RWPE2 (cell line): ENCODE measurements around the gene TLE2.

Experiments used
- ATAC-seq: fragments of 200-7000 bp; cut with Tn5 transposase; 3 replicates; pipeline ENCODE4 v1.9.1; 2021; ENCODE audit warnings: low read depth
- DNase-seq: peaks from one replicate; pipeline ENCODE4 v3.0.0-alpha.2; 2020; ENCODE audit warnings: low spot score
- H3K27ac ChIP-seq: fragments of 450-650 bp; 2 replicates; pipeline ENCODE4 v1.5.1; 2017; ENCODE audit warnings: mild to moderate bottlenecking; ENCODE audit not compliant: poor library complexity, severe bottlenecking
- H3K27me3 ChIP-seq: fragments of 250-450 bp; sonication (Bioruptor Pico); 2 replicates; pipeline ENCODE4 v1.5.1; 2021; ENCODE audit warnings: mild to moderate bottlenecking, moderate library complexity; ENCODE audit not compliant: insufficient read depth, poor library complexity, severe bottlenecking
- H3K36me3 ChIP-seq: fragments of 250-450 bp; sonication (Bioruptor Pico); 2 replicates; pipeline ENCODE4 v1.5.1; 2020; ENCODE audit warnings: low read depth, mild to moderate bottlenecking, moderate library complexity
- H3K4me1 ChIP-seq: fragments of 250-450 bp; sonication (Bioruptor Pico); 2 replicates; pipeline ENCODE4 v1.5.1; 2021; ENCODE audit warnings: mild to moderate bottlenecking, moderate library complexity; ENCODE audit not compliant: insufficient read depth, poor library complexity, severe bottlenecking
- H3K4me3 ChIP-seq: fragments of 250-450 bp; sonication (Bioruptor Pico); 2 replicates; pipeline ENCODE4 v1.5.1; 2021; ENCODE audit warnings: mild to moderate bottlenecking, moderate library complexity; ENCODE audit not compliant: severe bottlenecking
- H3K9me3 ChIP-seq: fragments of 250-450 bp; sonication (Bioruptor Pico); 2 replicates; pipeline ENCODE4 v1.5.1; 2021; ENCODE audit warnings: mild to moderate bottlenecking, moderate library complexity; ENCODE audit not compliant: severe bottlenecking
- TF ChIP-seq, protein P1 (sequence below): fragments of 450-650 bp; IDR thresholded peaks from one replicate; pipeline ENCODE4 v1.5.1; 2017; ENCODE audit warnings: mild to moderate bottlenecking, moderate library complexity; ENCODE audit not compliant: poor library complexity, severe bottlenecking

The TLE2 gene

DNA sequence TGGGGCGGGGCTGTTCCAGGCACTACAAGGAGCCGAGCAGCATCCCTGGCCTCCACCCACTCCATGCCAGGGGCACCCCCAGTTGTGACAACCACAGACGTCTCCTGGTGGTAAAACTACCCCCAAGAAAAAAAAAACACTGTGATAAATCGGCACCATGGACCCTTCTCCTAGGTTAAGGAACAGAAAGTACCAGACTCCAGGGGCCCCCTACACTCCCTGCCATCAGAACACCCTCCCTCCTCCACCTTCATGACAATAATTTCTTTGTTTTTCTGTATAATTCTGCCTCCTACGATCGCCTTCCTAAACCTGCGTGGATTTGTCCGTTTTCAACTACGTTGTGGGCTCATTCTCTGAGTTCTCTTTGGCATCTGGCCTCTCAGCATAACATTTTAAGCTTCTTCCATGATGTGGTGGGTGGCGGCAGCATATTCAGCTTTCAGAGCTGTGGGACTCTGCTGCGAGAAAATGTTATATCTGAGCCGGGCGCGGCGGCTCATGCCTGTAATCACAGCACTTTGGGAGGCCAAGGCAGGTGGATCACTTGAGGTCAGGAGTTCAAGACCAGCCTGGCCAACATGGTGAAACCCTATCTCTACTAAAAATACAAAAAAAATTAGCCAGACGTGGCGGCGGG lies 8.6 kb downstream of the TLE2 start:
- H3K27ac ChIP-seq, result no peak overlapping the region
- TF ChIP-seq, protein P1, sequence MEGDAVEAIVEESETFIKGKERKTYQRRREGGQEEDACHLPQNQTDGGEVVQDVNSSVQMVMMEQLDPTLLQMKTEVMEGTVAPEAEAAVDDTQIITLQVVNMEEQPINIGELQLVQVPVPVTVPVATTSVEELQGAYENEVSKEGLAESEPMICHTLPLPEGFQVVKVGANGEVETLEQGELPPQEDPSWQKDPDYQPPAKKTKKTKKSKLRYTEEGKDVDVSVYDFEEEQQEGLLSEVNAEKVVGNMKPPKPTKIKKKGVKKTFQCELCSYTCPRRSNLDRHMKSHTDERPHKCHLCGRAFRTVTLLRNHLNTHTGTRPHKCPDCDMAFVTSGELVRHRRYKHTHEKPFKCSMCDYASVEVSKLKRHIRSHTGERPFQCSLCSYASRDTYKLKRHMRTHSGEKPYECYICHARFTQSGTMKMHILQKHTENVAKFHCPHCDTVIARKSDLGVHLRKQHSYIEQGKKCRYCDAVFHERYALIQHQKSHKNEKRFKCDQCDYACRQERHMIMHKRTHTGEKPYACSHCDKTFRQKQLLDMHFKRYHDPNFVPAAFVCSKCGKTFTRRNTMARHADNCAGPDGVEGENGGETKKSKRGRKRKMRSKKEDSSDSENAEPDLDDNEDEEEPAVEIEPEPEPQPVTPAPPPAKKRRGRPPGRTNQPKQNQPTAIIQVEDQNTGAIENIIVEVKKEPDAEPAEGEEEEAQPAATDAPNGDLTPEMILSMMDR, result no peak
- H3K9me3 ChIP-seq, result no peaks in the 10 kb centered on the region
- H3K4me1 ChIP-seq, result no peaks in the 10 kb centered on the region
- no peaks in the 10 kb centered on the region for H3K27me3 ChIP-seq
- no peak for ATAC-seq
- H3K36me3 ChIP-seq, result no peaks in the 10 kb centered on the region
- no peak overlapping the region for H3K4me3 ChIP-seq
- no peak for DNase-seq

DNA sequence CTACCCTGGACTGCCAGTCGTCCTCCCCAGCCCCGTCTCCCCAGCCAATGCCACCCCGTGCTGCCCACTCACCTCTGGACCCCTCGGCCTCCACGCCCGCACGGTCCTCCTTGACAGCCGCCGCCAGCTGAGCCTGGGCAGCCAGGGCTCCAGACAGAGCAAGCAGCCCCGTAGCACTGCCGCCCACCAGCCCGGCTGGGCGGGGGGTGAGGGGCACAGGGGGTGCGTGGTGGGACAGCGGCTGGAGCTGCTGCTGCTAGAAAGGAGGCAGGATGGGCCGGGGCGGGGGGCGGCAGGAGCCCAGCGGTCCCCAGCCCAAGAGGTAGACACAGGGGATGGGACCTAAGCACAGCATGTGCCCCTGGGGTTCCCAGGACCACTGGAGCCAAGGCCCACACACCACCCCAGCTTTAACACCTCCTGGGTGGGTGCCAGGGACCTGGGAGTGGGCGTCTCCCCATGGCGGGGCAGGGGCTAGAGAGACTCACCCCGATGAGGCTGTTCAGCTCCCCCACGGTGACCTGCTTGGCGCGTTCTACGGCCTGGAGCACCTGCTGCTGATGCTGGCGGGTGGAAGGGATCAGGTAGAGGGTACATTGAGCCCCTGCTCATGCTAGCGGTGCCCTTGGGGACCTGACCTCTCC lies 9.7 kb downstream of the TLE2 start:
- Histone ChIP-seq H3K27ac (no peak overlapping the region), H3K27me3 (no peaks in the 10 kb centered on the region), H3K4me3 (no peak overlapping the region), H3K36me3 (no peaks in the 10 kb centered on the region), H3K4me1 (no peaks in the 10 kb centered on the region), H3K9me3 (no peaks in the 10 kb centered on the region)
- DNase-seq (no peak), ATAC-seq (no peak)
- TF ChIP-seq, protein P1, result no peak

DNA sequence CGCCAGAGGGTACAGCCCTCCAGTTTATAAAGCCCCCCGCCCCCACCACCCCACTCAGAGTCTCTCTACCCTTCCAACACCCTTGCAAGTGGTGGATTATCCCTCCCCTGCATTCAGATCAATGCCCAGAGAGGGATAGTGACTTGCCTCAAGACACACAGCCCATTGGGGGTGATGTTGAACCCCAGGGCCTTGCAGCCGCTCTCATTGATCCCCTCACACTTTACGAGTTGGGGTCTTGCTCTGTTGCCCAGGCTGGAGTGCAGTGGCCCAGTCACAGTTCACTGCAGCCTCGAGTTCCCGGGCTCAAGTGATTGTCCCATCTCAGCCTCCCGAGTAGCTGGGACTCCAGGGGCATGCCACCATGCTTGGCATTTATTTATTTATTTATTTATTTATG lies 11.2 kb downstream of the TLE2 start:
- Histone ChIP-seq H3K4me3 (no peak overlapping the region), H3K27me3 (no peaks in the 10 kb centered on the region), H3K9me3 (no peaks in the 10 kb centered on the region), H3K27ac (no peak overlapping the region), H3K4me1 (no peaks in the 10 kb centered on the region), H3K36me3 (no peaks in the 10 kb centered on the region)
- TF ChIP-seq, protein P1, result no peak
- DNase-seq (no peak), ATAC-seq (no peak)

DNA sequence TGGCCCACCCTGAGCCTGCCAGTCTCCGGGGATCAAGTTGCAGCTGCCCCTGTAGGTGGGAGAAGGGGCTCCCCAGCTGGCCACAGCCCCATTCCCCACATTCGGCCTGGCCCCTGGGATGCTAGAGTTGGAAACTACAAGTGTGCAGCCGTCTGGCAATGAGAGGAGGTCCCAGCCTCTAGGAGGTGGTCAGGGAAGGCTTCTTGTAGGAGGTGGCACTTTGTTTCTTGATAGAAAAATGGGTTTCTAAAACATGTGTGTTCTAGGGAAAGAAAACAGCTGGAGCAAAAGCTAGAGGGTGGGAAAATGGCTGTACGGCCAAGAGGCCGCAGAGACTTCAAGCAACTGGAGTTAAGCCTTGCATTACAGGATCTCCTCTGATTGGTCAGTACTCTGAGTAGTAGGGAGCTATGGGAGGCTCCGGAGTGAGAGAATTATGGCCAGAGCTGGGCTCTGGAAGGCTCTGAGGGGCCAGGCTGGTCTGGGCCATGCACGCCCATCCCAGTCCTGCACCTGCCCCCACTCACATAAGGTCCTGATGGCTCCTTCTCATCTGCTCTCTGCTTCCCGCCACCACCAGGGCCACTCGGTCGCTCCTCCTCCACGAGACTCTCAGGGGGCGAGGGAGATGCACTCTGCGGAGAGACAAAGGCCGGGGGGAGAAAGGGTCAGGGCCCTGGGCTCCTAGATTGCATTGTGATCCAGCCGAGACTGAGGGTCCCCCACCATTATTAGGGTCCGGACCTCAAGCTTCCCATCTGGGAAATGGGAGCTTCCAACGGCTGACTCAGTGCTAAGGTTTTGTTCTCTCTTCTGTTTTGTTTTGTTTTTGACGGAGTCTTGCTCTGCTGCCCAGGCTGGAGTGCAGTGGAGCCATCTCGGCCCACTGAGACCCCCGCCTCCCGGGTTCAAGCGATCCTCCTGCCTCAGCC lies 13.7 kb downstream of the TLE2 start:
- H3K4me3 ChIP-seq, result no peak overlapping the region
- no peak overlapping the region for H3K27ac ChIP-seq
- DNase-seq (no peak), ATAC-seq (no peak)
- no peaks in the 10 kb centered on the region for H3K4me1 ChIP-seq
- H3K9me3 ChIP-seq, result no peaks in the 10 kb centered on the region
- H3K36me3 ChIP-seq, result no peaks in the 10 kb centered on the region
- TF ChIP-seq, protein P1, result no peak
- no peaks in the 10 kb centered on the region for H3K27me3 ChIP-seq
